ENCODE results near the gene EDARADD.

GRCh38 chr1:236471653-236472052 lies 77.6 kb downstream of the EDARADD start:
- TF ChIP-seq, protein P1, sequence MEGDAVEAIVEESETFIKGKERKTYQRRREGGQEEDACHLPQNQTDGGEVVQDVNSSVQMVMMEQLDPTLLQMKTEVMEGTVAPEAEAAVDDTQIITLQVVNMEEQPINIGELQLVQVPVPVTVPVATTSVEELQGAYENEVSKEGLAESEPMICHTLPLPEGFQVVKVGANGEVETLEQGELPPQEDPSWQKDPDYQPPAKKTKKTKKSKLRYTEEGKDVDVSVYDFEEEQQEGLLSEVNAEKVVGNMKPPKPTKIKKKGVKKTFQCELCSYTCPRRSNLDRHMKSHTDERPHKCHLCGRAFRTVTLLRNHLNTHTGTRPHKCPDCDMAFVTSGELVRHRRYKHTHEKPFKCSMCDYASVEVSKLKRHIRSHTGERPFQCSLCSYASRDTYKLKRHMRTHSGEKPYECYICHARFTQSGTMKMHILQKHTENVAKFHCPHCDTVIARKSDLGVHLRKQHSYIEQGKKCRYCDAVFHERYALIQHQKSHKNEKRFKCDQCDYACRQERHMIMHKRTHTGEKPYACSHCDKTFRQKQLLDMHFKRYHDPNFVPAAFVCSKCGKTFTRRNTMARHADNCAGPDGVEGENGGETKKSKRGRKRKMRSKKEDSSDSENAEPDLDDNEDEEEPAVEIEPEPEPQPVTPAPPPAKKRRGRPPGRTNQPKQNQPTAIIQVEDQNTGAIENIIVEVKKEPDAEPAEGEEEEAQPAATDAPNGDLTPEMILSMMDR (IDR thresholded peaks at IDR 0.05; ENCODE audit: low read depth, low read length): no peak
- no peak for TF ChIP-seq EZH2phosphoT487 (IDR thresholded peaks at IDR 0.05; ENCODE audit: low read depth)

Measured in OCI-LY3 (cell line).